ENCODE data around the gene EHD3.

The EHD3 gene

DNA sequence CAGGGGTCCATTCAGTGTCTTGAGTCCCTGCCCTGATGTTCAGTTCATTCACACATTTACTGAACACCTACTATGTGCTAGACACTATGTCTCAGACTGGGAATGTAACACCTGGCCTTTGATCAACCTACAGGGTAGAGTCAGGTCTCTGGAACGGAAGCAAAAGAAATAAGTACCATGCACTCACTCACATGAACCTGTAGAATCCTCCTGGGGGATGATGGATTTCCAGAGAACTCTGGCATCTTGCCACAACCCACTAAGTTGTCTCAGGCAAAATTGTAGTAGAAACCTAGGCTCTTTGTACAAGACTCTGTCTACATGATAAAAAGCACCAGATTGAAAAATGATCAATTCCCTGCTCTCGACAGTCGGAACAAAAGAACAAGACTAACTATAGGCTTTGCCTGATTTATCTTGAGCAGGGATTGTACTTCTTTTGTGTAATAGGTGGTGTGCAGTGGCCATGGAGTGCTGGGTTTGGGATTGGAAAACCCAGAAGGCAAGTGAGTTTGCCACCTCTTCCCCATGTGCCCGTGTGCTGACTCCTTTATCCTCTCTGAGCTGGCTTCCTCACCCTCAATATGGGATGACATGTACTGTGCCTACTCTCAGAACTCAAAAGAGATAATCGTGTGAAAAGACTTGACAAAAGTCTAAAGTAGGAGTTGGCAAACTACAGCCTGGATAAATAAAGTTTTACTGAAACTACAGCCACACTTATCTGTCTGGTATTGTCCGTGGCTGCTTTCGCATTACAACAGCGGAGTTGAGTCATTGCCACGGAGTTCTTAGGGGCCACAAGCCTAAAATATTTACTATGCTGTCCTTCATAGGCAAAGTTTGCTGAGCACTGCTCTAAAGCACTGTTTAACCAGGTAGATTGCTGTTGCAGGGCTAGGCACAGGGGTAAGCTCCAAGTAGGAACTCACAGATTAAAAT lies 21.0 kb upstream of the EHD3 start:
- Histone ChIP-seq H3K27me3 (ENCODE audit: control insufficient read depth in 1 of 2, insufficient read depth in 2 of 2, low read length in 2 of 2) (no peaks in the 10 kb centered on the region), H3K27ac (ENCODE audit: low read length) (no peak overlapping the region), H3K9me3 (ENCODE audit: control insufficient read depth in 2 of 2, low read length in 2 of 2) (no peaks in the 10 kb centered on the region), H3K9ac (ENCODE audit: low read length in 2 of 2) (no peak overlapping the region), H3K36me3 (ENCODE audit: control insufficient read depth in 2 of 2, insufficient read depth in 2 of 2, low read length in 2 of 2) (no peaks in the 10 kb centered on the region), H3K4me3 (ENCODE audit: low read length in 2 of 2) (no peak overlapping the region), H3K4me1 (ENCODE audit: control insufficient read depth, insufficient read depth, low read length) (no peaks in the 10 kb centered on the region)

DNA sequence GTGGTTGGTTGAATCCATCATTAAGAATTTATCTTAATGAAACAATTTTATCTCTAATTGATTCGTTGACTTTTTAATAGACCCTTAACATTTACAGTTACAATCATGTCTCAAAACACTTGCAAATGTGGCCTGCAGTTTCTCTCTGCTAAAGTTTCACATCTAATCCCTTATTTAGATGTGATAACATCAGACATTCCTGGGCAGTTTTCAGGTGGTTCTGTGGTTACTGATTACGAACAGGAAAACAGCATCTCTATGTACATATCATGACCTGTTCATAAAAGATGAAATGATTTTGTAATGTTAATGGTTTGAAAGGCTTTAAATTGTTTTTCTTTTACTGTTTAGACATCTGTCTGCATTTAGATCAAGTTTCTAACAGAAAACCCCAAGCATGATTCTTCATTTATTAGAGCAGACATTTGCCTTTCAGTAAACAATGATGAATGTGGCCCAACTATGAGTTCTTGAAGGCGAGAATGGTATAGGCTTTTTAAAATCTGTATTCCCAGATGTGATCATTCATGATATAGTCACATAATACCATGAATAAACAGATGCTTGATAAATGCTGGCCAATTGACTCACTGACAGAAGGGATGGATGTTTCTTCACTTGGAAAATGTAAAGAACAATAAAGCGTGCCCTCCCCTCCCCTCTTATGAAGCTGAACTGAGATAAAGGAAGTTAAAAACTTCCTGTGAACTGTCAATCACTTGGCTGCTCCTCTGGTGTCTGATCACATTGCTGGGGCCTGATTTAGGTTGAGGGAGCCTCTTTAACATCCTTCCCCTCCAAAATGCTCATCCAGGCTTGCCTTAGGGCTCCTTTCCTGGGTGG lies 20.1 kb upstream of the EHD3 start:
- H3K9ac ChIP-seq (ENCODE audit: low read length in 2 of 2), result no peak overlapping the region
- no peak overlapping the region for H3K27ac ChIP-seq (ENCODE audit: low read length)
- H3K36me3 ChIP-seq (ENCODE audit: control insufficient read depth in 2 of 2, insufficient read depth in 2 of 2, low read length in 2 of 2), result no peaks in the 10 kb centered on the region
- H3K9me3 ChIP-seq (ENCODE audit: control insufficient read depth in 2 of 2, low read length in 2 of 2), result no peaks in the 10 kb centered on the region
- H3K4me1 ChIP-seq (ENCODE audit: control insufficient read depth, insufficient read depth, low read length), result no peaks in the 10 kb centered on the region
- no peaks in the 10 kb centered on the region for H3K27me3 ChIP-seq (ENCODE audit: control insufficient read depth in 1 of 2, insufficient read depth in 2 of 2, low read length in 2 of 2)
- no peak overlapping the region for H3K4me3 ChIP-seq (ENCODE audit: low read length in 2 of 2)

DNA sequence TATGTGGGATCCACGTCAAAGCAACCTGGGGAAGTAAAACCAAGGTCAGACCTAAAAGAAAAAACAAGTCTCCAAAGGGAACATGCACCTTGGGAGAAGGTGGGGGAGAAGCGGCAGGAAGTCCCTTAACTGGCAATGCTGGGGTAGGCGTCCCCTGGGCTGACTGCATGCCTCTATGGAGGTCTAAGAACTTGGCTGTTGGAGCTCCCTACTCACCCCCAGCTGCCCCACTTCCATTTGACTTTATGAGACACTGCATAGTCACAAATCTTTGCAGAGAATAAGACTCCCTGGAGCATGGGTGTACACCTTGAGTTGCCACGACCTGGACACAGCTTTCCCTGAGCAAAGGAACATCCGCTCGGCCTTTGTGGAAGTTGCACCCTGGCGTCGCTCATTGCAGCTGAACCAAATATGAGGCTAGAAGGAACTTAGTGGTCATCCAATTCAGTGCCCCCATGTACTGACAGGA lies 19.5 kb upstream of the EHD3 start:
- no peak overlapping the region for H3K4me3 ChIP-seq (ENCODE audit: low read length in 2 of 2)
- H3K4me1 ChIP-seq (ENCODE audit: control insufficient read depth, insufficient read depth, low read length), result no peaks in the 10 kb centered on the region
- no peaks in the 10 kb centered on the region for H3K9me3 ChIP-seq (ENCODE audit: control insufficient read depth in 2 of 2, low read length in 2 of 2)
- no peak overlapping the region for H3K27ac ChIP-seq (ENCODE audit: low read length)
- H3K9ac ChIP-seq (ENCODE audit: low read length in 2 of 2), result no peak overlapping the region
- H3K36me3 ChIP-seq (ENCODE audit: control insufficient read depth in 2 of 2, insufficient read depth in 2 of 2, low read length in 2 of 2), result no peaks in the 10 kb centered on the region
- peaks cover 0 to 3% of the 10 kb centered on the region in 2 donors for H3K27me3 ChIP-seq (ENCODE audit: control insufficient read depth in 1 of 2, insufficient read depth in 2 of 2, low read length in 2 of 2)

DNA sequence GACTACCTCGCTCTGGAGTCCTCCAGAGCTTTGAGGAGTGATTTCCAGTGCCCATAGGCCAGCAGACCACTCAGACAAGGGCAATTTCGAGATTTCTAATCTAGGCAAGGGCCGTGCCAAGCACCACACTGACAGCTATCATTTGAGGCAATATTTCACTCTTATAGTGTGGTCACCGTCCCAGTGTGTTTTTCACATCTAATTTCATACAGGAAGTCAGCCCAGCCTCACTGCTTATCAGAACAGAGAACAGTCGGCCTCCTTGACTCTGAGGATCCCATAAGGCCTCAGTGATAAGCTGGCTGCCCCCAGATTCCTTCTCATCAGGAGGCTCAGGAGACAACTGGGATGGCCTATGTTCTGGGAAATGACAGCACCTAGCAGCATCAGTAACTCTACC lies 17.2 kb upstream of the EHD3 start:
- peaks cover 0 to 3% of the 10 kb centered on the region in 2 donors for H3K27me3 ChIP-seq (ENCODE audit: control insufficient read depth in 1 of 2, insufficient read depth in 2 of 2, low read length in 2 of 2)
- no peak overlapping the region for H3K9ac ChIP-seq (ENCODE audit: low read length in 2 of 2)
- H3K36me3 ChIP-seq (ENCODE audit: control insufficient read depth in 2 of 2, insufficient read depth in 2 of 2, low read length in 2 of 2), result no peaks in the 10 kb centered on the region
- H3K9me3 ChIP-seq (ENCODE audit: control insufficient read depth in 2 of 2, low read length in 2 of 2), result no peaks in the 10 kb centered on the region
- no peaks in the 10 kb centered on the region for H3K4me1 ChIP-seq (ENCODE audit: control insufficient read depth, insufficient read depth, low read length)
- no peak overlapping the region for H3K4me3 ChIP-seq (ENCODE audit: low read length in 2 of 2)
- H3K27ac ChIP-seq (ENCODE audit: low read length), result no peak overlapping the region

DNA sequence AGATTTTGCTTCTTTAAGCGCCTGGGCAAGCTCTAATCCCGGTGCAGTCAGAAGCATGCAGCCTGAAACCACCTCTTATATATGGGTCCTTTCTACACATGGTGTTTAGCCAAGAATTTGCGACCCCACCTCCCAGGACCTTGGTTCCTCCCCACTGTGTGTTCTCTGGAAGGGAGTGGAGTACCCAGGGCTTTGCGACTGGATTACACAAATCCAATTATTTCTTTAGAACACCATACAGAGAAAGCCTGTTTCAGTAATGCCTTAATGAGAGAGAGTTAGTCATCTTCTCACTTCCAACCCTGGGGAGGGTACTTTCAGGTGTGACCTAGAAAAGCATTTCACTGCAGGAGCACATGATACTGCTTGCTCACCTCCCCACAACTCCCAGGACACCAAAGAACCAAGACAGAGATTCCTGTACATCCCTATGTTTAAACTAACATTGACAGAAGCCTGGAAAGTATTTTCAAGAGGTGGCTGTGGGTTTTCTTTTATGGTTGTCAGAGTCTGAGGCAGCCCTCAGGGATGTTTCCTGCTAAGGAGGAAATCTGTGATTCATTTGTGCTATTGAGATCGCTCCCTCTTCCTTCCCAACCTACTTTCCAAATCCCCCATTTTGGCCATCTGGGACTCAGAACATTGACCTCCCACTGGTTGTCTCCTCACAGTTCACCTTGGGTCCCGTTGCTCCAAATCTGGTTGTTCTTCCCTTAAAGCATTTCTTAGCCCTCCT lies 16.3 kb upstream of the EHD3 start, which contains the start of gene CAPN14:
Gene CAPN14, minus strand, starts transcription at position 51 of the 736 bp plus-strand sequence. CDS start 12,068 bp downstream, outside the sequence.
- H3K36me3 ChIP-seq (ENCODE audit: control insufficient read depth in 2 of 2, insufficient read depth in 2 of 2, low read length in 2 of 2), result no peaks in the 10 kb centered on the region
- H3K27ac ChIP-seq (ENCODE audit: low read length), result no peak within 1 kb of the TSS
- no peak within 1 kb of the TSS for H3K4me3 ChIP-seq (ENCODE audit: low read length in 2 of 2)
- H3K9me3 ChIP-seq (ENCODE audit: control insufficient read depth in 2 of 2, low read length in 2 of 2), result no peaks in the 10 kb centered on the region
- H3K4me1 ChIP-seq (ENCODE audit: control insufficient read depth, insufficient read depth, low read length), result no peaks in the 10 kb centered on the region
- peaks cover 0 to 3% of the 10 kb centered on the region in 2 donors for H3K27me3 ChIP-seq (ENCODE audit: control insufficient read depth in 1 of 2, insufficient read depth in 2 of 2, low read length in 2 of 2)
- H3K9ac ChIP-seq (ENCODE audit: low read length in 2 of 2), result no peak within 1 kb of the TSS

DNA sequence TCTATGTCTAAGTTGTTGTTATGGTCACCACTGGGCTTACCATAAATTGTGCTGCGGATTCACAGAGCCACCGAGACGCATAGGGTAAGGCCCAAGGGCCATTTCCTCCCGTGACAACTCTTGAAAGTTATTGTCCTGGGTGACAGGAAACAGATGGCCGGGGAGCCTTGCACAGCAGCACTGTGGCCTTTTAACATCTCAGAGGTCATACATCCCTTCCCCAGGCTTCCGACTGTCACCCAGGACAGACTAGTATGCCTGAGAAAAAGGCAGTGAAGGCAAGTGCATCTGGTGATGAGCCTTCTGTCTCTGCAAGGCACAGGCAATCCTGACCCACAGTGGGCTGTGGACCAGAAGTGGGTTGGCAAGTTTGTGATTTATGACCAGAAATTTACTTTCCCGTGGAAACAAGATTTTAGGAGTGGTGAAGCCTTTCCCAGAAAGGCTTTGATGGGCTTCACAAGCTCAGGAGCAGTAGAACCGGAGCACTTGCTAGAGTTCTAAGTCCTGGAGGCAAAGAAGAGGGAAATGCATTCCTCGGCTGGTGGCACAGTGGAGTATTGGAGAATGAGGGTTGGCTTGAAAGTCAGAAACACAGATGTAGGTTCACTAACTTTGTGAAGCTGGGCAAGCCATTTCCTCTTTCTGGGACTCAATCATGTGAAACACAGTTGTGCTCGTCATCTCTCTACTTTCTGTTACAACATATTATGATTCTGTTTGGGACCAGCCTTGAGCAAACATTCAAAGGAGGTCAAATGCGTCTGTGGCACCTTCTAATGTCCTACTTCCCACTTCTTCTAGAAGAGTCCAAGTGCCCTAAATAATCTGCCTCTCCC lies 14.6 kb upstream of the EHD3 start:
- Histone ChIP-seq H3K9ac (ENCODE audit: low read length in 2 of 2) (no peak overlapping the region), H3K27ac (ENCODE audit: low read length) (no peak overlapping the region), H3K27me3 (ENCODE audit: control insufficient read depth in 1 of 2, insufficient read depth in 2 of 2, low read length in 2 of 2) (peaks cover 0 to 3% of the 10 kb centered on the region in 2 donors), H3K36me3 (ENCODE audit: control insufficient read depth in 2 of 2, insufficient read depth in 2 of 2, low read length in 2 of 2) (no peaks in the 10 kb centered on the region), H3K4me3 (ENCODE audit: low read length in 2 of 2) (no peak overlapping the region), H3K4me1 (ENCODE audit: control insufficient read depth, insufficient read depth, low read length) (no peaks in the 10 kb centered on the region), H3K9me3 (ENCODE audit: control insufficient read depth in 2 of 2, low read length in 2 of 2) (no peaks in the 10 kb centered on the region)

DNA sequence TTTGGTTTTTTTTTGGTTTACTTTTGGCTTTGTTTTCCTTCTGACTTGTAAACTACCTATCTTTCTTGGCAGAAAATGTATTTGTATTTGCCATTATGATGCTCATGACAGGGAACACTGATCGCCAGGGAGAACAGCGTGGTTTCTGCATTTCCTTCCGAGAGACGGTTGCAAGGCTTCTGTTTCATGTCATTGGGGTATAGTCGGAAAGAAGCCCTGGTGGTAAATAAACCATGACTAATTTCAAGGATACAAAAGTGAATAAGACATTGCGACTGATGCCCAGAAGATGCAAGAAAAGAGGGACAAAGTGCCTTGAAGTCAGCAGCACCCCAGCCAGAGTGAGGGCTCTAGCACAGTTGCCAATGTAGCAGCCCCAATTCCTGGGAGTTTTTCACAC lies 12.4 kb upstream of the EHD3 start:
- Histone ChIP-seq H3K4me3 (ENCODE audit: low read length in 2 of 2) (no peak overlapping the region), H3K27me3 (ENCODE audit: control insufficient read depth in 1 of 2, insufficient read depth in 2 of 2, low read length in 2 of 2) (peaks cover 0 to 3% of the 10 kb centered on the region in 2 donors), H3K36me3 (ENCODE audit: control insufficient read depth in 2 of 2, insufficient read depth in 2 of 2, low read length in 2 of 2) (no peaks in the 10 kb centered on the region), H3K9me3 (ENCODE audit: control insufficient read depth in 2 of 2, low read length in 2 of 2) (no peaks in the 10 kb centered on the region), H3K4me1 (ENCODE audit: control insufficient read depth, insufficient read depth, low read length) (no peaks in the 10 kb centered on the region), H3K9ac (ENCODE audit: low read length in 2 of 2) (no peak overlapping the region), H3K27ac (ENCODE audit: low read length) (no peak overlapping the region)

DNA sequence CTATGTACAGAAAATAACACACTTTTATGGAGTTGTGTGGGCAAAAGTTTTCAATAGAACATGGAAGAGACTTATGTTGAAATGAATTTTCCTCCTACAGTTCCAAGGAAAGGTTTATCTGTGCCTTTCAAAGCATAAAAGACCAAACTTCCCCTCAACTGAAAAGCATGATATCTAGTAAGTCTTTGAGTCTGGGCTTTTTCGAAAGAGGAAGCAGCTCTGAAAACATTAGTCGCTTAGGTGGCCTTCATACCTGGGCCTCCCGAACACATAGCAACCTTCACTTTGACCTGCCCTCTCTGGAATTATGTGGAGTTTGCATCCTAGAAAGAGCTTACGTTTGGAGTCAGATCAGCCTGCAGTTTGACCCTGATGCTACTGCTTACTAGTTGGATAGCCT lies 11.9 kb upstream of the EHD3 start:
- Histone ChIP-seq H3K4me1 (ENCODE audit: control insufficient read depth, insufficient read depth, low read length) (no peaks in the 10 kb centered on the region), H3K9ac (ENCODE audit: low read length in 2 of 2) (no peak overlapping the region), H3K36me3 (ENCODE audit: control insufficient read depth in 2 of 2, insufficient read depth in 2 of 2, low read length in 2 of 2) (no peaks in the 10 kb centered on the region), H3K4me3 (ENCODE audit: low read length in 2 of 2) (no peak overlapping the region), H3K27ac (ENCODE audit: low read length) (no peak overlapping the region), H3K27me3 (ENCODE audit: control insufficient read depth in 1 of 2, insufficient read depth in 2 of 2, low read length in 2 of 2) (peaks cover 0 to 6% of the 10 kb centered on the region in 2 donors), H3K9me3 (ENCODE audit: control insufficient read depth in 2 of 2, low read length in 2 of 2) (no peaks in the 10 kb centered on the region)

DNA sequence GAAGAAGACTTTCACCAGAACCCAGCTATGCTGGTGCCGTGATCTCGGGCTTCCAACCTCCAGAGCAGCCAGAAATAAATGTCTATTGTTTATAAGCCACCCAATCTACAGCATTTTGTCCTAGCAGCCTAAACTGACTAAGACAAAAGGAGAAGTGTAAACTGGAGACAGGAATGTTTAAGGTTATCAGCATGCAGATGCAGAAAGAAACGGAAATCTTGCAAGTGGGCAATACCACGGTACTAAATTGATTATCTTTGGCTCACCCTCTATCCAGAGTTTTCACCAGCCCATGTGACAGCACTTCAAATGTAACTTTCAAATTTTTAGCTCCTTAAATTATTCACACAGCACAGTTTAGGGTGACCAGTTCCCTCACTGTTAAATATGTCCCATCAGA lies 10.9 kb upstream of the EHD3 start:
- Histone ChIP-seq H3K36me3 (ENCODE audit: control insufficient read depth in 2 of 2, insufficient read depth in 2 of 2, low read length in 2 of 2) (no peaks in the 10 kb centered on the region), H3K9me3 (ENCODE audit: control insufficient read depth in 2 of 2, low read length in 2 of 2) (no peaks in the 10 kb centered on the region), H3K4me3 (ENCODE audit: low read length in 2 of 2) (no peak overlapping the region), H3K4me1 (ENCODE audit: control insufficient read depth, insufficient read depth, low read length) (no peaks in the 10 kb centered on the region), H3K27me3 (ENCODE audit: control insufficient read depth in 1 of 2, insufficient read depth in 2 of 2, low read length in 2 of 2) (peaks cover 0 to 11% of the 10 kb centered on the region in 2 donors), H3K9ac (ENCODE audit: low read length in 2 of 2) (no peak overlapping the region), H3K27ac (ENCODE audit: low read length) (no peak overlapping the region)
